SH-SY5Y (cell line): ENCODE measurements around the gene EDN2.

Source experiments
- GATA2 ChIP-seq: IDR thresholded peaks from 2 replicates; pipeline ENCODE4 v1.6.1; 2011; ENCODE audit warnings: mild to moderate bottlenecking, low read depth, low read length
- GATA3 ChIP-seq: IDR thresholded peaks from 2 replicates; pipeline ENCODE4 v1.6.1; 2011; ENCODE audit warnings: low read depth, mild to moderate bottlenecking, low read length, moderate library complexity

DNA sequence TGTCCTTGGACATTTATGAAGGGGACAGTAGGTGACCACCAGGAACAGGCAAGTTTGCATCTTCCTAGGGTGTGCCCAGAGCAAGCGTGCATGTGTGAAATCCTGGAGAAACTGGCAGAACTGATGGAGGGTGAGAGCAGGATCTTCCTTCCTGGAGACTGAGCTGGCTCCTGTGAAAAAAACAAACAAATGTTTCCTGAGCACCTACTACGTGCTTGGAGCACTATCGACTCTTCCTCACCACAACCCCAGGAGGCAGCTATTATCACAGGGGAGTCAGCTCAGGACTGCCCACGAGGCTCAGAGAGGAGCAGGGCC lies 1.5 kb upstream of the EDN2 start:
- TF ChIP-seq GATA3 (no peak), GATA2 (no peak)
